ENCODE results near the gene HIGD1C.

Gene HIGD1C

GRCh38 chr12:50964432-50964831 lies 12.1 kb downstream of the HIGD1C start:
- H3K4me3 ChIP-seq (ENCODE audit: low read depth, low read length, poor library complexity, severe bottlenecking): no peak overlapping the region
- no peak overlapping the region for H3K4me2 ChIP-seq (ENCODE audit: low read length)

GRCh38 chr12:50971946-50972345 lies 19.6 kb downstream of the HIGD1C start:
- Histone ChIP-seq H3K36me3 (ENCODE audit: insufficient read depth, low read length) (no peaks in the 10 kb centered on the region), H3K4me2 (ENCODE audit: low read length) (no peak overlapping the region), H2AFZ (ENCODE audit: low read length) (no peak overlapping the region), H3K4me1 (ENCODE audit: insufficient read depth, low read length, severe bottlenecking) (no peaks in the 10 kb centered on the region), H4K20me1 (ENCODE audit: insufficient read depth, low read length) (no peaks in the 10 kb centered on the region), H3K9ac (ENCODE audit: low read length) (no peak overlapping the region), H3K27ac (ENCODE audit: low read depth, low read length, poor library complexity, severe bottlenecking) (no peak overlapping the region), H3K9me2 (ENCODE audit: low read depth, low read length) (no peaks in the 10 kb centered on the region), H3K27me3 (ENCODE audit: insufficient read depth, low read length) (no peaks in the 10 kb centered on the region), H3K79me2 (ENCODE audit: insufficient read depth, low read length) (no peaks in the 10 kb centered on the region), H3K9me3 (ENCODE audit: low read length) (no peaks in the 10 kb centered on the region), H3K4me3 (ENCODE audit: low read depth, low read length, poor library complexity, severe bottlenecking) (no peak overlapping the region), H3F3A (ENCODE audit: insufficient read depth, low read length) (no peaks in the 10 kb centered on the region)
- TF ChIP-seq CTCF (IDR thresholded peaks at IDR 0.05; ENCODE audit: low read length) (no peak), EZH2 (IDR thresholded peaks at IDR 0.05; ENCODE audit: borderline replicate concordance, low read length) (no peak)

More at GRCh38 chr12:50964432-50964831, 12.1 kb downstream of the HIGD1C start:
- Histone ChIP-seq H3F3A (ENCODE audit: insufficient read depth, low read length) (no peaks in the 10 kb centered on the region), H3K79me2 (ENCODE audit: insufficient read depth, low read length) (no peaks in the 10 kb centered on the region), H3K9me3 (ENCODE audit: low read length) (no peaks in the 10 kb centered on the region), H3K27me3 (ENCODE audit: insufficient read depth, low read length) (no peaks in the 10 kb centered on the region), H3K9ac (ENCODE audit: low read length) (no peak overlapping the region), H2AFZ (ENCODE audit: low read length) (no peak overlapping the region), H3K4me1 (ENCODE audit: insufficient read depth, low read length, severe bottlenecking) (peaks cover 5% of the 10 kb centered on the region), H3K36me3 (ENCODE audit: insufficient read depth, low read length) (no peaks in the 10 kb centered on the region), H4K20me1 (ENCODE audit: insufficient read depth, low read length) (no peaks in the 10 kb centered on the region), H3K9me2 (ENCODE audit: low read depth, low read length) (no peaks in the 10 kb centered on the region), H3K27ac (ENCODE audit: low read depth, low read length, poor library complexity, severe bottlenecking) (no peak overlapping the region)
- no peak for TF ChIP-seq CTCF (IDR thresholded peaks at IDR 0.05; ENCODE audit: low read length)
- no peak for TF ChIP-seq EZH2 (IDR thresholded peaks at IDR 0.05; ENCODE audit: borderline replicate concordance, low read length)

GRCh38 chr12:50979369-50980052 lies 27.2 kb downstream of the HIGD1C start:
- Histone ChIP-seq H3K9me2 (ENCODE audit: low read depth, low read length) (no peaks in the 10 kb centered on the region), H3K4me1 (ENCODE audit: insufficient read depth, low read length, severe bottlenecking) (peaks cover 12% of the 10 kb centered on the region), H3K27ac (ENCODE audit: low read depth, low read length, poor library complexity, severe bottlenecking) (peak overlapping the region; percentile 6), H4K20me1 (ENCODE audit: insufficient read depth, low read length) (no peaks in the 10 kb centered on the region), H3K4me3 (ENCODE audit: low read depth, low read length, poor library complexity, severe bottlenecking) (no peak overlapping the region), H3K36me3 (ENCODE audit: insufficient read depth, low read length) (no peaks in the 10 kb centered on the region), H2AFZ (ENCODE audit: low read length) (no peak overlapping the region), H3K9me3 (ENCODE audit: low read length) (no peaks in the 10 kb centered on the region), H3K27me3 (ENCODE audit: insufficient read depth, low read length) (no peaks in the 10 kb centered on the region), H3K4me2 (ENCODE audit: low read length) (no peak overlapping the region), H3F3A (ENCODE audit: insufficient read depth, low read length) (no peaks in the 10 kb centered on the region), H3K9ac (ENCODE audit: low read length) (peak overlapping the region; percentile 22; the same call in 1 of the 2 replicates), H3K79me2 (ENCODE audit: insufficient read depth, low read length) (no peaks in the 10 kb centered on the region)
- TF ChIP-seq CTCF (IDR thresholded peaks at IDR 0.05; ENCODE audit: low read length): no peak
- no peak for TF ChIP-seq EZH2 (IDR thresholded peaks at IDR 0.05; ENCODE audit: borderline replicate concordance, low read length)
